GM10248 (cell line): ENCODE data around the gene CAST.

ENCODE experiments used
- CTCF ChIA-PET: fragments of 300-600 bp; sonication (Branson Sonifier 250); formaldehyde crosslinking; extraction: SDS; loops from one replicate; lab custom pipeline; 2021; ENCODE audit warnings: antibody characterized with exemption; lab: Yijun Ruan, JAX
- POLR2A ChIA-PET: fragments of 350-650 bp; sonication (Branson Sonifier 250); formaldehyde crosslinking; extraction: SDS; loops from one replicate; lab custom pipeline; 2020; ENCODE audit warnings: antibody characterized with exemption; lab: Yijun Ruan, JAX
- DNase-seq: peaks from one replicate; pipeline ENCODE4 v3.0.0; 2012; ENCODE audit errors: extremely low spot score
- CTCF ChIP-seq: IDR thresholded peaks from 2 replicates; pipeline ENCODE4 v1.5.1; 2012; ENCODE audit warnings: mild to moderate bottlenecking, low read depth; ENCODE audit errors: extremely low read depth, missing control alignments, control extremely low read depth

CAST gene

GRCh38 chr5:96725257-96725656 is 63.1 kb downstream of the CAST start:
- TF ChIP-seq CTCF, result no peak
- POLR2A ChIA-PET, result no interaction called here
- CTCF ChIA-PET, result interaction anchor here (0.9 to 1.8 kb wide), 6 partner anchors 8 to 353 kb away, joined by 3 to 5 read pairs (median 3); no protein-coding TSS in a partner anchor
- no peak for DNase-seq

- POLR2A ChIA-PET, result no interaction called here
- no peak for DNase-seq
- CTCF ChIA-PET, result no interaction called here
- no peak for TF ChIP-seq CTCF
These were observed 64.6 kb downstream of the CAST start for GRCh38 chr5:96726802-96727201.

GRCh38 chr5:96729156-96729555 is 67.0 kb downstream of the CAST start:
- POLR2A ChIA-PET, result no interaction called here

GRCh38 chr5:96730586-96730985 is 68.4 kb downstream of the CAST start:
- ChIA-PET CTCF (interaction anchor here (1.7 to 2.6 kb wide), 5 partner anchors 10 to 431 kb away, joined by 5 to 10 read pairs (median 6); no protein-coding TSS in a partner anchor), POLR2A (no interaction called here)
- TF ChIP-seq CTCF, result no peak
- no peak for DNase-seq

More at GRCh38 chr5:96729156-96729555, 67.0 kb downstream of the CAST start:
- peak; percentile 27 for TF ChIP-seq CTCF
- CTCF ChIA-PET, result interaction anchor here (1.7 to 2.6 kb wide), 4 partner anchors 23 to 432 kb away, joined by 5 to 10 read pairs (median 6); no protein-coding TSS in a partner anchor
- no peak for DNase-seq

GRCh38 chr5:96733771-96734500 is 71.8 kb downstream of the CAST start:
- ChIA-PET CTCF (interaction anchor here (0.9 to 2.4 kb wide), 8 partner anchors 9 to 430 kb away, joined by 3 to 16 read pairs (median 4); no protein-coding TSS in a partner anchor), POLR2A (no interaction called here)
- no peak for TF ChIP-seq CTCF
- DNase-seq, result no peak

- DNase-seq, result no peak
- no peak for TF ChIP-seq CTCF
- CTCF ChIA-PET, result interaction anchor here (0.9 to 2.4 kb wide), 7 partner anchors 9 to 33 kb away, joined by 3 to 16 read pairs (median 4); no protein-coding TSS in a partner anchor
- POLR2A ChIA-PET, result no interaction called here
These were observed 72.7 kb downstream of the CAST start for GRCh38 chr5:96734871-96735325.
